UCSD-AML1 (cell line): ENCODE measurements around the gene AZU1.
"Not testable (repeated sequence)": the region's sequence is repeated elsewhere in the genome, so short reads cannot be mapped to it uniquely, and the experiment has no call there.

ENCODE experiments used
- DNase-seq: peaks from one replicate; lab custom pipeline; 2025; ENCODE audit not compliant: unreplicated experiment; lab: John Stamatoyannopoulos, UW

The AZU1 gene

DNA sequence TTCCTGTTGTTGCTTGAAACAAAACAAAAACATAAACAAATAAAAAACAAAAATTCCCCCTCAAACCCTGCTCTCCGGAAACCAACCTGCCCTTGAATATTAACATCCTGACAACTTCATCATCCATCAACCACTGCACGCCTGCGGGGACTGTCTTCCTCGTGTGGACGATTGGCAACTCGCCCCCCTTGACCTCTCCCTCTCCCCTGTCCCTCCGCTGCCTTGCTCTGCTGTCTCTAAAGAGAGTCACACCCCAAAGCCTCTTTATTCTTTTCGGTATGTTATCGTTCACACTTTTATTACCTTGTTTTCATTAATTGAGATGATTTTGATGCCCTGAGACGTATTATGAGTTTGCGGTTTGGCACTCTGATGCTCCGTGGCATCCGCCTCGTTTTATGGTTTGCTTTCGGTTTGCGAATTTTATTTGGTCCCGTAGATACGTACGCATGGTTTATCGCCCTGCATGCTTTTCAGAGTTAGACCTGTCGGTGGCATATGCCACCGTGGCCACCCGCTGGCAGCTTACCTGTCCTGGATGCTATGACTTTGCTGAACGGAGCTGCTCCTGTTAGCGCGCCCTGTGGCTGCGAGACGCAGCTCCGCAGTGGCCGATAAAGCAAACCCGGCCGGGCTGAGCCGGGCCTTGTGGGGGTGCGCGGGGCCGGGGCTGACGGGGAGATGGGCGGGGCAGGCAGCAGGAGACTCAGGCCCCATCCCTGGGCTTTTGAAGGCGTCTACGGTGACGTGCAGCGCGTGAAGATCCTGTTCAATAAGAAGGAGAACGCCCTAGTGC lies 19.8 kb upstream of the AZU1 start:
- no peak for DNase-seq

DNA sequence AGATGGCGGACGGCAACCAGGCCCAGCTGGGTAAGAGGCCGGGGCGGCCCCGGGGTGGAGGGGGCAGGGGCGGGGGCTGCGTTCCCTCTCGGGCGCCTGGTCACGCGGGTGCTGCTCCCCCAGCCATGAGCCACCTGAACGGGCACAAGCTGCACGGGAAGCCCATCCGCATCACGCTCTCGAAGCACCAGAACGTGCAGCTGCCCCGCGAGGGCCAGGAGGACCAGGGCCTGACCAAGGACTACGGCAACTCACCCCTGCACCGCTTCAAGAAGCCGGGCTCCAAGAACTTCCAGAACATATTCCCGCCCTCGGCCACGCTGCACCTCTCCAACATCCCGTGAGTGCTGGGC lies 19.2 kb upstream of the AZU1 start:
- no peak for DNase-seq

DNA sequence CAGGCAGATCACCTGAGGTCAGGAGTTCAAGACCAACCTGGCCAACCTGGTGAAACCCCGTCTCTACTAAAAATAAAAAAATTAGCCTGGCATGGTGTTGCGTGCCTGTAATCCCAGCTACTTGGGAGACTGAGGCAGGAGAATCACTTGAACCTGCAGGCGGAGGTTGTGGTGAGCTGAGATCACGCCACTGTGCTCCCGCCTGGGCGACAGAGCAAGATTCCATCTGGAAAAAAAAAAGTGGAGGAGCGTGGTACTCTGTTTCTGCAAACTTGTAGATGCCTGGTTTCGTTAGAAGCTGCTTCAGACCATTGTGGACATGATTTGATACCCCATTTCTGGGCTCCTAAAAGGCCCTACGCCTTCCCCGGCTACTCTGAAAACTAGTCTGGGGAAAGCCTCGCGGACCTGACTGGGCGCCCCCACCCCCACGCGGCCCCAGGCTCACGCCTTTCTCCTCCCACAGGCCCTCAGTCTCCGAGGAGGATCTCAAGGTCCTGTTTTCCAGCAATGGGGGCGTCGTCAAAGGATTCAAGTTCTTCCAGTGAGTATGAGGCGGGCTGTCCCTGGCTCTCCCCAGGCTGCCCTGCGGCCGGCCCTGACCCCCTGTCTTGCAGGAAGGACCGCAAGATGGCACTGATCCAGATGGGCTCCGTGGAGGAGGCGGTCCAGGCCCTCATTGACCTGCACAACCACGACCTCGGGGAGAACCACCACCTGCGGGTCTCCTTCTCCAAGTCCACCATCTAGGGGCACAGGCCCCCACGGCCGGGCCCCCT lies 17.4 kb upstream of the AZU1 start:
- no peak for DNase-seq

DNA sequence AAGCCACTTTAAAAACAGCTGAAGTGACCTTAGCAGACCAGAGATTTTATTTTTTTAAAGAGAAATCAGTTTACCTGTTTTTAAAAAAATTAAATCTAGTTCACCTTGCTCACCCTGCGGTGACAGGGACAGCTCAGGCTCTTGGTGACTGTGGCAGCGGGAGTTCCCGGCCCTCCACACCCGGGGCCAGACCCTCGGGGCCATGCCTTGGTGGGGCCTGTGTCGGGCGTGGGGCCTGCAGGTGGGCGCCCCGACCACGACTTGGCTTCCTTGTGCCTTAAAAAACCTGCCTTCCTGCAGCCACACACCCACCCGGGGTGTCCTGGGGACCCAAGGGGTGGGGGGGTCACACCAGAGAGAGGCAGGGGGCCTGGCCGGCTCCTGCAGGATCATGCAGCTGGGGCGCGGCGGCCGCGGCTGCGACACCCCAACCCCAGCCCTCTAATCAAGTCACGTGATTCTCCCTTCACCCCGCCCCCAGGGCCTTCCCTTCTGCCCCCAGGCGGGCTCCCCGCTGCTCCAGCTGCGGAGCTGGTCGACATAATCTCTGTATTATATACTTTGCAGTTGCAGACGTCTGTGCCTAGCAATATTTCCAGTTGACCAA lies 16.7 kb upstream of the AZU1 start:
- DNase-seq: no peak

DNA sequence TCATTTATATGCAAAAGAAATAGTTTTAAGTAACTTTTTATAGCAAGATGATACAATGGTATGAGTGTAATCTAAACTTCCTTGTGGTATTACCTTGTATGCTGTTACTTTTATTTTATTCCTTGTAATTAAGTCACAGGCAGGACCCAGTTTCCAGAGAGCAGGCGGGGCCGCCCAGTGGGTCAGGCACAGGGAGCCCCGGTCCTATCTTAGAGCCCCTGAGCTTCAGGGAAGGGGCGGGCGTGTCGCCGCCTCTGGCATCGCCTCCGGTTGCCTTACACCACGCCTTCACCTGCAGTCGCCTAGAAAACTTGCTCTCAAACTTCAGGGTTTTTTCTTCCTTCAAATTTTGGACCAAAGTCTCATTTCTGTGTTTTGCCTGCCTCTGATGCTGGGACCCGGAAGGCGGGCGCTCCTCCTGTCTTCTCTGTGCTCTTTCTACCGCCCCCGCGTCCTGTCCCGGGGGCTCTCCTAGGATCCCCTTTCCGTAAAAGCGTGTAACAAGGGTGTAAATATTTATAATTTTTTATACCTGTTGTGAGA lies 16.1 kb upstream of the AZU1 start:
- DNase-seq: no peak

DNA sequence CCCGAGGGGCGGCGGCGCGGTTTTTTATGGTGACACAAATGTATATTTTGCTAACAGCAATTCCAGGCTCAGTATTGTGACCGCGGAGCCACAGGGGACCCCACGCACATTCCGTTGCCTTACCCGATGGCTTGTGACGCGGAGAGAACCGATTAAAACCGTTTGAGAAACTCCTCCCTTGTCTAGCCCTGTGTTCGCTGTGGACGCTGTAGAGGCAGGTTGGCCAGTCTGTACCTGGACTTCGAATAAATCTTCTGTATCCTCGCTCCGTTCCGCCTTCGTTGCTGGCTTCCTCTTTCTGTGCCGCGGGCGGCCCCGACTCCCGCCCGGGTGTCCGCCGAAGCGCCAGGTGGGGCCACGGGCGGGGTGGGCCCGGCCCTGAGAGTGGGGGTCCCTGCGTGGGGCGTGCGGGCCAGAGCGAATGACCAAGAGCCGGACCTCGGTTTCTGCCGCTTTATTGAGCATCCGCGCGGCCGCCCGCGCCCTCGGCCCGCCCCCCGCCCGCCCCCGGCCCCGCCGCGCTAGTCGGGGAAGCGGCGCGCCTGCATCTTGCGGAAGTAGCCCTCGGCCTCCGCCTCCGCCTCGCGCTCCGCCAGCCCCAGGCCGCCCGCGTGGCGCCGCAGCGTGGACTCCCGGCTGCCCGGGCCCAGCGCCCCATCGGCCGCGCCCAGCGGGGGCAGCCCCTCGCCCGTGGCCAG lies 15.4 kb upstream of the AZU1 start:
- DNase-seq: no peak

DNA sequence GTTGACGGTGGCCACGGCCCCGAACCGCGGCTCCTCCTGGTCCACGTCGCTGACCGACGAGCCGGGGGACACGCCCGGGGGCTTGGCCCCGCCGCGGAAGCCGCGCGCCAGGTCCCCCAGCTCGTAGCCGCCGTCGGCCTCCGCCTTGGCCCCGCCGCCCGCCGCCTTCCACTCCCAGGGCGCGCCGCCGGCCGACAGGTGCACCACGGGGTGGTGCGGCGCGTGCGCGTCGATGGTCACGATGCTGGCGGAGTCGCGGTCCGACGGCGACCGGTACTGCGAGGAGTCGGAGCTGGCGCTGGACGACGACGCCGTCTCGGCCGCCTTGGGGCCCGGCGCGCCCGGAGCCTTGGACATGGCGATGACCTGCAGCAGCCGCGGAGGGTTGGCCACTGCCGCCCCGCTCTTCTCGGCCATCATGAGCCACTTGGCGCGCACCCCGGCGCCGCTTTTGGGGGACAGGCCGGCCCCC lies 14.9 kb upstream of the AZU1 start:
- no peak for DNase-seq

DNA sequence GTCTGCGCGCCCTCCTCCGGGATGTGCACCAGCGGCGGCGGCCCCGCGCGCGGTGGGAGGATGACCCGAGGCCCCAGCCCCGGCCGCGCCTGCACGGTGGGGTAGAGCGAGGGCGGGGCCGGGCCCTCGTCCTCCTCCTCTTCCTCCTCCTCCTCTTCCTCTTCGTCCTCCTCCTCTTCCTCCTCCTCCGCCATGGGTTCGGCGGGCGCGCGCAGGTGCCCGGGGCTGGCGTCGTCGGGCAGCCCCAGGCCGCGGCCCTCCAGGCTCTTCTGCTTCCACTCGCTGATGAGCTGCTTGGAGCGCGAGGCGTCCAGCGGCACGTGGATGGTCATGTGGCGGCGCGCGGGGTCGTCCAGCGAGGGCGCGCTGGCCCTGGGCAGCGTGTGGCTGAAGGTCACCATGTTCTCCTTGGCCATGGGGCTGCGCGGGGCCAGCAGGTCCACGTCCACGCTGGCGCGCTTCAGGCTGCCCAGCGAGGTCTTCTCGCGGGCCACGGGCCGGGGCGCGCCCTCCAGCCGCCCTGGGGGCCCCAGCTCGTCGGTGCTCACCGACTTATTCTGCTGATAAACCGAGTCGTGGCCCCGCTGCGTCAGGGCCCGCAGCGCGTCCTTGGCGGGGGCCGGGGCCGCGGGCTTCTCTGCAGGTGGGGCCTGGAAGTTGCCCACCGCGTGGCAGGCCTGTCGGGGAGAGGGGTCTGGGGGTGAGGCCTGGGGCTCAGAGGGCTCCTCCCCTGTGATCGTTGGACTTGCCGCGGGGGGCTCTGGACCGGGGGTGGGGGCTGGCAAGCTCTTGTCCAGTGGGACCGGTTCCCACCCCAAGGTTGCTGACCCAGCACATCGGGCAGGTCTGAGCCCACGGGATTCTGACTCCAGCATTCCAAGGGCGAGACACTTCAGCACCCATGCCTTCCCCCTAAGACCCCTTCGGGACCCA lies 14.2 kb upstream of the AZU1 start:
- DNase-seq: no peak

DNA sequence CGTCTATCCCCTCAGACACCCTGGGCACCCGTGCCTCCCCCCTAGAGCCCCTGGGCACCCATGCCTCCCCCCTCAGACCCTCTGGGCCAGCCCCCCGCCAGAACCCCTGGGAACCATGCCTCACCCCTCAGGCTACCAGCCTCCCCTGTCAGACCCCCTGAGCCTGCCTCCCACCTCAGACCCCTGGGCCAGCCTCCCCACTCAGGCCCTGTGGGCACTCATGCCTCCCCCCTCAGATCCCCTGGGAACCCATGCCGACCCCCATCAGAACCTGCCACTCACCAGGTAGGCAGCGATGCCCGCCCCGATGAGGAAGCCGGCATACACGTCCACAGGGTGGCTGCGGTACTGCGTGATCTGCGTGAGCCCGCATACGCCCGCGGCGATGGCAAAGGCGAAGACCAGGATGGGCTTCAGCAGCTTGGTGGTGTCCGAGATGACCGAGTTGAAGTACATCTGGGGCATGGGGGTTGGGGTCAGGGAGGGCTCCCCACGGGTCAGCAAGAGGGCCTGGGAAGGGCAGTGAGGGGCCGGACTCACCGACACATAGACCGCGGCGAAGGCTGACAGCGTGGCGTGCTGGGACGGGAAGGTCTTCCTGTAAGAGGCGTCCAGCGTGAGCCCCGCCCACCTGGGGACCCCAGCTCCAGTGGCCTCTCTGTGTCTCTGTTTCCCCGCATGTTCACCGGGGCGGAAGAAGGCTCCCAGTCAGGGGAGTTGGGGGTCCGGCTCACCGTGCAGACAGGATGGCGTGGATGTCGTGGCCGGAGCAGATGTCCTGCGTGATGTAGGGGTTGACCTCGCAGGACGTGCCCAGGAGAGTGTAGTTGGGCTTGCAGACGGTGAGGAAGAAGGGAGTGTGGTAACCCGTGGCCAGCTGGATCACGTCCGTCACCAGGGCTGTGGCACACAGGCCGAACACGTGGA lies 13.2 kb upstream of the AZU1 start:
- no peak for DNase-seq

DNA sequence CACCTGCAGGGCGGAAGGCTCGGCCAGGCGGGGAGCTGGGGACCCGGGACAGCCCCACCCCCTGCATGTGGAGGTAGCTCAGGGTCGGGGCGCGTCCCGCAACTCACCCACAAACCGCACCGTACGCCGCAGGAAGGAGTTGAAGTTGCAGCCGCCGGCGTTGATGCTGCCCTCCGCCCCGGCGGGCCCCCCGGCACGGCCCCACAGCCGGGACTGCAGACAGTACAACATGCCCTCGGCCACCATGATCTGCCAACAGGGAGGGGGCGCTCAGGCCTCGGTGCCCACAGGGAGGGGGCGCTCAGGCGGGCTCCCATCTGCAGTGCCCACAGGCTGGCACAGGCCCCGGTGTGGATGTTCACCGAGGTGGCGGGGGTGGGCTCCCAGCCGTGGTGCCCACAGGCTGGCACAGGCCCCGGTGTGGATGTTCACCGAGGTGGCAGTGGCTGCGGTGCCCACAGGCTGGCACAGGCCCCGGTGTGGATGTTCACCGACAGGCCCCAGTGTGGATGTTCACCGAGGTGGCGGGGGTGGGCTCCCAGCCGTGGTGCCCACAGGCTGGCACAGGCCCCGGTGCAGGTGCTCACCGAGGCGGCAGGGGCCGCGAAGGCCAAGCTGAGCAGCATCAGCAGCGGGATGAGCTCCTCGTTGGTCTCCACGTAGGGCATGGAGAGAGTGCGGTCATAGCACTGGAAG lies 12.4 kb upstream of the AZU1 start:
- no peak for DNase-seq

DNA sequence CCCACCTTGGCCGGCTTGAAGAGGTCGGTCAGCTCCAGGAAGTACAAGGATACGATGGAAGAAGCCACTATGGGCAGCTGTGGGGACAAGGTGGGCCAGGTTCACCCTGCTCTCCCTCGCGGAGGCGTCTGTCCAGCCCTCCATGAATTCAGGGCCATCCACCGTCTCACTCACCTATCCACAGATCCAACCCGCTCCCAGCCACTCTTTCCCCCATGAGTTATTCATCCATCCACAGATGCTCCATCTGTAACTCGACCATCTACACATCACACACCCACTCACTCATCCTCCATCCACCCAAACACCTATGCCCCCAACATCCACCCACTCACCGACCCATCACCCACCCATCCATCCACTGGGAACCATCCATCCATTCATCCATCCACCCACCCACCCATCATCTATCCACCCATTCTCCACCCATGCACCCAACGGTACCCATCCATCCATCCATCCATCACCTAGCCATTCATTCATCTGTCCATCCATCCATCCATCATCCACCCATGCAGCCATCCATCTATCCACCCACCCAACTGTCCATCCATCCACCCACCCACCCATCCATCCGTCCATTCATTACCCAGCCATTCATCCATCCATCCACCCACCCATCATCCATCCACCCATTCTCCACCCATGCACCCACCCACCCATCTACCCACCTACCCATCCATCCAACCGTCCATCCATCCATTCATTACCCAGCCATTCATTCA lies 11.7 kb upstream of the AZU1 start:
- no peak for DNase-seq

DNA sequence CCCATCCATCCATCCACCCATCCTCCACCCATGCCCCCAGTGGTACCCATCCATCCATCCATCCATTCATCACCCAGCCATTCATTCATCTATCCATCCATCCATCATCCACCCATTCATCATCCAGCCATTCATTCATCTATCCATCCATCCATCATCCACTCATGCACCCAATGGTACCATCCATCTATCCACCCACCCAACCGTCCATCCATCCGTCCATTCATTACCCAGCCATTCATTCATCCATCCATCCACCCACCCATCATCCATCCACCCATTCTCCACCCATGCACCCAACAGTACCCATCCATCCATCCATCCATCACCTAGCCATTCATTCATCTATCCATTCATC lies 11.2 kb upstream of the AZU1 start:
- DNase-seq: no peak

DNA sequence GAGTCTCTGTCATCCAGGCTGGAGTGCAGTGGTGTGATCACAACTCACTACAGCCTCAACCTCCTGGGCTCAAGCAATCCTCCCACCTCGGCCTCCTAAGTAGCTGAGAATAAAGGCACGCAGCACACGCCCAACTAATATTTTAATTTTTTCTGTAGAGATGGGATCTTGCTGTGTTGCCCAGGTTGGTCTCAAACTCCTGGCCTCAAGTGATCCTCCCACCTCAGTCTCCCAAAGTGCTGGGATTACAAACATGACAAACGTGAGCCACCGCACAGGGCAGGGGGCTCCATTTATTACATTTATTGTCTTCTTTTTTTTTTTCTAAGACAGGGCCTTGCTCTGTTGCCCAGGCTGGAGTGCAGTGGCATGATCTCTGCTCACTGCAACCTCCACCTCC lies 7.4 kb upstream of the AZU1 start:
- not testable (repeated sequence) for DNase-seq

DNA sequence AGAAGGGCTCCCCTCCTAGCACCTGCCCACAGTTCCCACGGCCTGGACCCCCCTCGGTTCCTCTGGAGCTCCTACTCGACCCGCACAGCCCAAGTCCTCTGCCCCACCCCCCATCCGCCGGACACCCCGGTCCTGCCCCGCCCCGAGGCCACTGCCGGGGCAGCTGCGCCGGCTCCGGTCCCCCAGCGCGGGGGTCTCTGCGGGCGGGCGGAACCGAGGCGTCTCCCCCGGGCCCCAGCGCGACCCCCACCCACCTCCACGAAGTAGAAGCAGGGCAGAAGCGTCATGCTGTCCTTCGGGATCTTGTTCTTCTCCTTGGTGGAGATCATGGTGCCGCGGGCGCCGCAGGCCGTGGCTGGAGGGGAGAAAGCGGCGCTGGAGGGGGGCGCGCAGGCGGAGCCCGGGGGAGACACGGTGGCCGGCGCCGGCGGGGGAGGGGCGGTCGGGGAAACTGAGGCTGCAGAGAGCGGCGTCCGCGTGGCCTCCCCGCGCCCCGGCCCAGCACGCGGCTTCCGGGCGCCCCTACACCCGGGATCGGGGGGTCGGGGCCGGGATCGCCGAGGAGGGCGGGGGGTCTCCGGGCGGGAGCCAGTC lies 6.3 kb upstream of the AZU1 start:
- DNase-seq: no peak

DNA sequence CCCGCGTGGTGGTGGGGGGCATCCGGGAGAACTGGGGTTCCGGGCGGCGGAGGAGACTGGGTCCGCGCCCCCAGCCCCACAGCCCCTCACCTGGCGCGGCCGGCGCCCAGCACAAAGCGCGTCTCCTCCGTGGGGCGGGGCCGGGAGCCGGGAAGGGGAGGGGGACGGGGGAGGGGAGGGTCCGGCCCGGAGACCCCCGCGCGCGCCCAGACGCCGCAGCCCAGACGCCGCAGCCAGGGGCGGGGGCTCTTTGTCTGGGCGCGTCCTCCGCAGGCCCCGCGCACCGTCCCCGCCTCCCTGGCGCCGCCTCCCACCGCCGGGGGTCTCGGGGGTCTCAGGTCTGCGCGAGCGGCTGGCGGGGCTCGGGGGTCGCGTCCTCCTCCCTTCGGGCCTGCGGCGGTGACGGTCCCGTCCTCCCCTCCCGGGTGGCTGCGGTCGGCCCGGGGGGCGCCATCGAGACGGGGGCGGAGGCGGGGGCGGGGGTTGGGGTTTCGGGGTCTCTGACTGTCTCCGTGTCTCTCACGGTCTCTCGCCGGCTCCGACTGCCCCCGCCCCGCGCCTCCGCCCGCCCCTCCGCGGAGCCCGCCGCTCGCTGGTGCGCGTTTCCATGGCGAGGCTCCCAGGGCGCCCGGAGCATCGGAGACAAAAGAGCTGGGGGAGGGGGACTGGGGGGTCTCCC lies 5.7 kb upstream of the AZU1 start, which contains the start of gene PLPPR3:
PLPPR3 (minus strand) TSS at position 131 of the 679 bp plus-strand sequence. CDS start 396 bp downstream, outside the sequence.
- no peak for DNase-seq

DNA sequence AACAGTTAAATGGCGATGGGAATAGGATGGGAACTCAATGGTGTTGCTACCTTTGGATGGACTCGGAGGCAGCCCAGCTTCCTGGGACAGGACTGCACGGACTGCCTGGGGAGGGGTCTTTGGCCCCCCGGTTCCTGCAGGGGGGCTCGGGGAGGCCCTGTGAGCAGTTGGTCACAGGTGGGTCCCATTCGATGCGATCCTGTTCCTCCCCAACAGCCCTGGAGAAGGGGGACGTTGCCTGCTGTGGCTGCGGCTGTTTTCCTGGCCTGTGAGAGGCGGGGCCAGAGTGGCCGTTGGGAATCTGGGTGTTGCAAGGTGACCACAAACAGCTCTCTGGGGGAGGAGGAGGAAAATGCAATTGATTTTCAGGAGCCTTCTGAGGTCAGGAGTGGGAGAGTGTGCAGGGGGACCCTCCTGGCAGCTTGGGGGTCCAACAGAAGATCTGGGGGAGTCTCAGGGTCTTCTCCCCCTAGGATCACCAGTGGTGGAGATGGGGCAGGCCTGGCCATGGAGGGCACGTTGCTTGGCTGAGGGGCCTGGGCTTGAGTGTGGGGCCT lies 4.0 kb upstream of the AZU1 start:
- peak; percentile 26 for DNase-seq
